ENCODE measurements around the gene UNC45A. TPM values are rescaled to one million over a fixed set of nuclear protein-coding genes. Genes with fewer than 3 reads are reported as not detected.

Gene UNC45A
- total RNA-seq, 1 donor from 2014 or later, result 102 TPM

- H3K4me1 Mint-ChIP-seq (ENCODE audit: unreplicated experiment), result no peaks in the 10 kb centered on the region
- peaks cover 4% of the 10 kb centered on the region for H3K27me3 Mint-ChIP-seq (ENCODE audit: unreplicated experiment)
- H3K27ac Mint-ChIP-seq (ENCODE audit: unreplicated experiment), result no peak overlapping the region
- no peak for TF ChIP-seq CTCF (IDR thresholded peaks at IDR 0.05; ENCODE audit: unreplicated experiment)
- H3K9me3 Mint-ChIP-seq (ENCODE audit: unreplicated experiment), result no peaks in the 10 kb centered on the region
- DNase-seq (ENCODE audit: low spot score), result no peak
- H3K36me3 Mint-ChIP-seq (ENCODE audit: low read depth, unreplicated experiment), result peaks cover 1% of the 10 kb centered on the region
- H3K4me3 Mint-ChIP-seq (ENCODE audit: unreplicated experiment), result no peak overlapping the region
Observed at GRCh38 chr15:90966262-90966661, 31.2 kb downstream of the UNC45A start.

GRCh38 chr15:90967206-90967605 lies 32.1 kb downstream of the UNC45A start:
- Mint-ChIP-seq H3K4me3 (ENCODE audit: unreplicated experiment) (no peak overlapping the region), H3K27ac (ENCODE audit: unreplicated experiment) (no peak overlapping the region), H3K27me3 (ENCODE audit: unreplicated experiment) (peaks cover under 1% of the 10 kb centered on the region), H3K36me3 (ENCODE audit: low read depth, unreplicated experiment) (no peaks in the 10 kb centered on the region), H3K4me1 (ENCODE audit: unreplicated experiment) (no peaks in the 10 kb centered on the region), H3K9me3 (ENCODE audit: unreplicated experiment) (no peaks in the 10 kb centered on the region)
- no peak for TF ChIP-seq CTCF (IDR thresholded peaks at IDR 0.05; ENCODE audit: unreplicated experiment)
- DNase-seq (ENCODE audit: low spot score), result no peak

- Mint-ChIP-seq H3K27ac (ENCODE audit: unreplicated experiment) (no peak overlapping the region), H3K9me3 (ENCODE audit: unreplicated experiment) (no peaks in the 10 kb centered on the region), H3K27me3 (ENCODE audit: unreplicated experiment) (no peaks in the 10 kb centered on the region), H3K4me1 (ENCODE audit: unreplicated experiment) (no peaks in the 10 kb centered on the region), H3K4me3 (ENCODE audit: unreplicated experiment) (no peak overlapping the region), H3K36me3 (ENCODE audit: low read depth, unreplicated experiment) (peaks cover 2% of the 10 kb centered on the region)
- no peak for TF ChIP-seq CTCF (IDR thresholded peaks at IDR 0.05; ENCODE audit: unreplicated experiment)
- DNase-seq (ENCODE audit: low spot score), result no peak
Observed at GRCh38 chr15:90968434-90968833, 33.3 kb downstream of the UNC45A start.

GRCh38 chr15:90970274-90970673 lies 35.2 kb downstream of the UNC45A start:
- TF ChIP-seq CTCF (IDR thresholded peaks at IDR 0.05; ENCODE audit: unreplicated experiment), result no peak
- Mint-ChIP-seq H3K27me3 (ENCODE audit: unreplicated experiment) (peaks cover 2% of the 10 kb centered on the region), H3K4me1 (ENCODE audit: unreplicated experiment) (peaks cover 5% of the 10 kb centered on the region), H3K36me3 (ENCODE audit: low read depth, unreplicated experiment) (peaks cover 4% of the 10 kb centered on the region), H3K9me3 (ENCODE audit: unreplicated experiment) (no peaks in the 10 kb centered on the region), H3K4me3 (ENCODE audit: unreplicated experiment) (no peak overlapping the region), H3K27ac (ENCODE audit: unreplicated experiment) (no peak overlapping the region)
- DNase-seq (ENCODE audit: low spot score), result no peak

- H3K36me3 Mint-ChIP-seq (ENCODE audit: low read depth, unreplicated experiment), result peaks cover 4% of the 10 kb centered on the region
- H3K4me3 Mint-ChIP-seq (ENCODE audit: unreplicated experiment), result no peak overlapping the region
Observed at GRCh38 chr15:90972133-90972532, 37.0 kb downstream of the UNC45A start.

More at GRCh38 chr15:90972133-90972532, 37.0 kb downstream of the UNC45A start:
- peaks cover 4% of the 10 kb centered on the region for H3K27me3 Mint-ChIP-seq (ENCODE audit: unreplicated experiment)
- no peak for TF ChIP-seq CTCF (IDR thresholded peaks at IDR 0.05; ENCODE audit: unreplicated experiment)
- no peaks in the 10 kb centered on the region for H3K9me3 Mint-ChIP-seq (ENCODE audit: unreplicated experiment)
- no peak overlapping the region for H3K27ac Mint-ChIP-seq (ENCODE audit: unreplicated experiment)
- no peak for DNase-seq (ENCODE audit: low spot score)
- peaks cover 5% of the 10 kb centered on the region for H3K4me1 Mint-ChIP-seq (ENCODE audit: unreplicated experiment)

Measured in endothelial cell (in vitro differentiated cells).